ENCODE data around the gene C9orf78. TPM values are rescaled to one million over a fixed set of nuclear protein-coding genes. Genes with fewer than 3 reads are reported as not detected.
A peak's percentile ranks its signal among the peaks of the same experiment; 100 is the strongest.

C9orf78 gene
- total and polyA plus RNA-seq, 8 donors: 30.1 to 71.9 (median 65.6) TPM

GRCh38 chr9:129783516-129784361, 51.3 kb downstream of the C9orf78 start:
- DNase-seq: peak; percentile 56 to 79 (median 74)
- intact Hi-C loops (cut with DNase I): loop anchor here in 1 of 2 donors (2.0 kb wide), 1 partner anchor 45 kb away; no protein-coding TSS in a partner anchor
- Histone ChIP-seq H3K9me3 (no peaks in the 10 kb centered on the region), H3K27me3 (peaks cover 0 to 22% of the 10 kb centered on the region in 2 donors), H3K4me3 (no peak overlapping the region), H3K36me3 (no peaks in the 10 kb centered on the region), H3K27ac (no peak overlapping the region), H3K4me1 (peaks cover 0 to 17% of the 10 kb centered on the region in 2 donors)
- TF ChIP-seq CTCF (IDR thresholded peaks at IDR 0.05): peak; percentile 86 to 95
- peak; percentile 100 for ATAC-seq

GRCh38 chr9:129781981-129782380, 53.1 kb downstream of the C9orf78 start:
- intact Hi-C loops (cut with DNase I): loop anchor here in 1 of 2 donors (2.0 kb wide), 1 partner anchor 43 kb away; no protein-coding TSS in a partner anchor
- no peak for ATAC-seq

GRCh38 chr9:129781131-129781530, 53.9 kb downstream of the C9orf78 start:
- intact Hi-C loops (cut with DNase I): no loop called here
- TF ChIP-seq CTCF (IDR thresholded peaks at IDR 0.05): no peak
- H3K4me1 ChIP-seq: peaks cover 0 to 42% of the 10 kb centered on the region in 2 donors
- no peak overlapping the region for H3K27ac ChIP-seq
- no peaks in the 10 kb centered on the region for H3K36me3 ChIP-seq
- no peaks in the 10 kb centered on the region for H3K9me3 ChIP-seq
- no peak overlapping the region for H3K4me3 ChIP-seq
- no peaks in the 10 kb centered on the region for H3K27me3 ChIP-seq
- DNase-seq: no peak
- no peak for ATAC-seq

More at GRCh38 chr9:129781981-129782380, 53.1 kb downstream of the C9orf78 start:
- Histone ChIP-seq H3K36me3 (no peaks in the 10 kb centered on the region), H3K9me3 (no peaks in the 10 kb centered on the region), H3K27me3 (peaks cover 0 to 4% of the 10 kb centered on the region in 2 donors), H3K27ac (no peak overlapping the region), H3K4me1 (peaks cover 0 to 34% of the 10 kb centered on the region in 2 donors), H3K4me3 (no peak overlapping the region)
- no peak for TF ChIP-seq CTCF (IDR thresholded peaks at IDR 0.05)
- DNase-seq: no peak

GRCh38 chr9:129779560-129780190, 55.4 kb downstream of the C9orf78 start:
- no peak overlapping the region for H3K27ac ChIP-seq

More at GRCh38 chr9:129779560-129780190, 55.4 kb downstream of the C9orf78 start:
- TF ChIP-seq CTCF (IDR thresholded peaks at IDR 0.05): no peak
- no peaks in the 10 kb centered on the region for H3K36me3 ChIP-seq
- intact Hi-C loops (cut with DNase I): no loop called here
- ATAC-seq: no peak
- H3K4me3 ChIP-seq: no peak overlapping the region
- DNase-seq: no peak
- H3K4me1 ChIP-seq: peaks cover 0 to 51% of the 10 kb centered on the region in 2 donors
- no peaks in the 10 kb centered on the region for H3K27me3 ChIP-seq
- no peaks in the 10 kb centered on the region for H3K9me3 ChIP-seq
